ENCODE data around the gene CTXND1.
A peak's percentile ranks its signal among the peaks of the same experiment; 100 is the strongest.

The CTXND1 gene

GRCh38 chr15:80251428-80252120 is 439 bp downstream of the CTXND1 start:
- no peak for DNase-seq

GRCh38 chr15:80250614-80251427 is 1.2 kb downstream of the CTXND1 start:
- DNase-seq: no peak

GRCh38 chr15:80249973-80250372 is 2.0 kb downstream of the CTXND1 start:
- DNase-seq: no peak

- DNase-seq: no peak
These were observed 4.7 kb downstream of the CTXND1 start for GRCh38 chr15:80247320-80247719.

GRCh38 chr15:80246425-80246894 is 5.6 kb downstream of the CTXND1 start:
- DNase-seq: no peak

- DNase-seq: no peak
These were observed 9.2 kb downstream of the CTXND1 start for GRCh38 chr15:80242802-80243201.

GRCh38 chr15:80242132-80242769 is 9.8 kb downstream of the CTXND1 start:
- DNase-seq: no peak

- DNase-seq: no peak
These were observed 10.5 kb downstream of the CTXND1 start for GRCh38 chr15:80241508-80241907.

DNA sequence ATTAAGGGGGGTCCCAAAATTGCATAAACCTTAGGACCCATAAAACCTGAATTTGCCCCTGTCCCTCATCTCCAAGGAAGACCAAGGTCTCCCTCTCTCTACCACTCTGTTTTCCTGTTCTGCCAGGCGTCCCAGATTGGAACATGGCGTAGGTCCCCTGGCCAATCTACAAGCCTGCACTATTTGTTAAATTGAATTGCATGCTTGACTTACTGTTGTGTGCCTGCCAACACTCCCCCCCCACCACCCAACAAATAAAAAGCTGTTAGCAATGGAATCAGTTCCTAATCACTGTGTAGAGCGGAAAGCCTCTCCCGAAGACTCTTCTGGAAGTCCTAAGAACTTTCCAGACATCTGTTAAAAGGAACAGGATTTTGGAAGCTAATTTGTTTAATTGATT is 11.7 kb downstream of the CTXND1 start:
- DNase-seq: peak; percentile 46

DNA sequence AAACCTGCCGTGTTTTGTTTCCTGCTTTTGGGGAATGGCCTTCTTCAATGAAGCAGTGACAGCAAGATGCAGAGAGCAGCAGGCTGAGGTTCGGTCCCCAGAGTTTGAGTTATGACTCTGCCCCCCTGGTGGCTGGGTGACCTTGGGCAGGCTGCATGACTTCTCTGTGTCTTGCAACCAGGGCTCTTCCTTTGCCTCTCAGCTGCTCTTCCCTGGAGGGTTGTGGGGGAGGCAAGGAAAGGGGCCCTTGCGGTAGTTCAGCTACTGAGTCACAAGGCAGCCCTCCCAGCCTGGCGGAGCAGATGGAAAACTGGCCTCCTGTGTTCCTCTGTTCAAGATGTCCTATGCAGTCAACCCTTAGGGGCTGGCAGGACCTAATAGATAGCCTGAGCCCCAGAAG is 17.1 kb downstream of the CTXND1 start:
- no peak for DNase-seq

DNA sequence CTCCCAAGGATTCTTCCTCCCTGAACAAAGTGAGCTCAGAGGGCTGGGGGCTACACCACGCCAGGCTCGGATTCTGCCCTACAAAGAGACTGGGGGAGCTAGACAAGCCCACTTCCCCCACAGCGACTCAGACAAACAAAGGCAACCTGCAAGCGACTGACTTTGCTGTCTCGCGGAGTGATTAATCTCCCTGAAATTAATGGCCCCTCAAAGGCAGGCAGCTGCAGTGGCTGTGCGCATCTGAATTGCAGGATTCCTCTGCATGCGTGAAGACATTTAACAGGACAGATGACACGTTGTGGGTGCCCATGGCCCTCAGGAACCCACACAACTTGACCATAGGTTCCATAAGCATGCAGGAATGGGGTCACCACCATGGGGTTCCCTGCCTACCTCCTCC is 18.4 kb downstream of the CTXND1 start:
- DNase-seq: no peak

DNA sequence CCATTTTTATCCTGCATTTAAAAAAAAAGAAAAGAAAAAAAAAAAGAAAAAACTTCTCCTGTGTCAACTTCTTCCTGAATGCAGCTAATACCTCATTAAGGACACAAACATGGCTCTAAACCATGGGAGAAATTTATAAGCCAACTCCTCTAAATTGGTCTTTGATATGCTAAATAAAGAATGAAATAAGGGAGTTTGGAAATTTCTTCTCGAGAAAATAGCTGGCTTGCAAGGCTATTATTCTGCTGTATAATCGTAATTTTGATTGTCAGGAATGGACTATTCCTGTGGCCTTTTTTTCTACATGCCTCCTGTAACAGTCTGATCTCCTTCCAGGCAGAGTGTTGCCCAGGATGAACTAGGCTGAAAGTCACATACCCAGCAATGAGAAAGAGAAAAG is 20.6 kb downstream of the CTXND1 start:
- no peak for DNase-seq

GRCh38 chr15:80228959-80229610 is 22.9 kb downstream of the CTXND1 start:
- DNase-seq: no peak

- DNase-seq: no peak
These were observed 32.1 kb downstream of the CTXND1 start for GRCh38 chr15:80219955-80220354.

DNA sequence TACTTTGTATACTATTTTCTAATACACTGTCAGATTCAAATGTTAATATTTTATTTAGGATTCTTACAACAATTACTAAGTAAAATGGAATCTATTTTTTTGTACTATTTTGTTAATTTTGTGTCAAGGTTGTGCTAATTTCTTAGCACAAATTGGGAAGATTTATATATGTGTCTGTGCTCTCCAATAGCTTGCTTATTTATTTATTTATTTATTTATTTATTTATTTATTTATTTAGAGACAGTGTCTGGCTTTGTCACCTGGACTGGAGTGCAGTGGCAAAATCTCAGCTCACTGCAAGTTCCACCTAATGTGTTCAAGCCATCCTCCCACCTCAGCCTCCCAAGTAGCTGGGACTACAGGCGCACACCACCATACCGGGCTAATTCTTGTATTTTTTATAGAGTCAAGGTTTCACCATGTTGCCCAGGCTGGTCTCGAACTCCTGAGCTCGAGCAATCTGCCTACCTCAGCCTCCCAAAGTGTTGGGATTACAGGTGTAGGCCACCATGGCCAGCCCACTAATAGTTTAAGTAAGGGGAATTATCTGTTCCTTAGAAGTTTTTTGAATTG is 34.6 kb downstream of the CTXND1 start:
- no peak for DNase-seq

DNA sequence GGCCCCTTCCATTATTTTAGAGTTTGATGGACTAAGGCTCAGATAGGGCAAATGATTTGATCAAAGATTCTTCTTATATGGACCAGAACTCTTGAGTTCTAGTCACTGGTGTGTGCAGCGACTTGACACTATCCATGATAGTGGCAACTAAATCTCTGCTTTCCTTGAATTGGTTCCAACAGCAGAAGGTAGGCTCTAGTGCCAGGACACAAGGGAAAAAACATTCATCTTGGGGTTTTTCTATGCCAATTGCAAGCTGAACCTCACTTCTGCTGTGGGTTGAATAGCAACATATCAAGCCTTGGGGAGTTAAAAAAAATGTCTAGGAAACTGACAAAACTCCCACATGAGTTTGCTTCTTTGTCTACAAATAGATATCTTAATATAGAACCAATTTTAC is 35.1 kb downstream of the CTXND1 start:
- no peak for DNase-seq

GRCh38 chr15:80216141-80216540 is 35.9 kb downstream of the CTXND1 start:
- DNase-seq: no peak

DNA sequence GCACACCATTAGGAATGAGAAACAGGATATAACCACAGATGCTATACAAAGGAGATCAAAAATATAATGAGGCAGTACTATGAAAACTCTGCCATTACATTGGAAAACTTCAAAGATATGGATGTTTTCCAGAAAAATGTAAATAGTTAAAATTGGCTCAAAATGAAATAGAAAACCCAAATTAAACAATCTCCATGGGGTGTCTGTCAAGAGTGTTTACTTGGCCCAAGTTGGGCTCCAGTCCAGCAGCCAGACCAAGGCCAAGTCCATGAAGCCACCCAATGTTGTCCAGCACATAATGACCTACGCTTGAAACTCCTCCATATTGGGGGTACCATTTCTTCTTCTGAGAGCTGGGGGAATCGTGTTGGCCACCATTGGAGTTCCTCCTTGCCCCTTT is 37.1 kb downstream of the CTXND1 start:
- no peak for DNase-seq

- DNase-seq: no peak
These were observed 40.0 kb downstream of the CTXND1 start for GRCh38 chr15:80211976-80212375.

DNA sequence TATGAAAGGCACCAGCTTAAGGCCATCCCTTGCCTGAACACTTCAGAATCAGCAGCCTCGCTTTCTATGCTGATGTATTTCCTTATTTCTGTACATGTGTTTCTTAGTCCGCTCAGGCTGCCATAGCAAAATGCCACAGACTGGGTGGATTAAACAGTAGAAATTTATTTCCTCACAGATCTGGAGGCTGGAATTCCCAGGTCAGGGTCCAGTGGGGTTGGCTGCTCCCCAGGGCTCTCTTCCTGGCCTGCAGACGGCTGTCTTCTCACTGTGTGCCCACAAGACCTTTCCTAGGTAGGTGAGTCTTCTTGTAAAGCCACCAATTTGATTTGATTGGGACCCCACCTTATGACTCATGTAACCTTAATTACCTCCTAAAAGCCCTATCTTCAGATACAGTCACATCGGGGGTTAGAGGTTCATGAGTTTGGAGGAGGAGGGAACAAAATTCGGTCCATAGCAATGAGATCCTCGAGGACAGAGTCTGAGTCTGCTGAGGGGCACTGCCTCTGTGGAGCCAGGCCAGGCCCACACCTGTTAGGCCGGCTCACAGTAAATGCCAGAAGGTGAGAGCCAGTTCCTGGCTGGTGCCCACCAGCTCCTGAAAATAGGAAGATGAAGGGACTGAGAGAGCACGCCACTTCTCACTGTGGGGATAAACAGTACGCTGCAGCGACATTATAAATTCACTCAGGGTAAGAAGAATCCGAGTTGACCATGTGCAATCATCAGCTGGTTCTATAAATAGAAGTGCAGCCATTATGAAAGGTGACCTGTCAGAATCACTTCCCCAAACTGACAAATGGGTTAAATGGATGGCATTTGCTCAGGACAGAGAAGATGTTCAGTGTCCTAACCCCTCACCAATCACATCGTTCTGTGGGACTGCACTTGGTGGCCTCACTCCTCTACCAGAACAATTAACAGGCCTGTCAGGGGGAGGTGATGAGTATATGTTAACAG is 41.1 kb downstream of the CTXND1 start:
- no peak for DNase-seq
